Measurements from ENCODE around the gene FLT1.

FLT1 gene

DNA sequence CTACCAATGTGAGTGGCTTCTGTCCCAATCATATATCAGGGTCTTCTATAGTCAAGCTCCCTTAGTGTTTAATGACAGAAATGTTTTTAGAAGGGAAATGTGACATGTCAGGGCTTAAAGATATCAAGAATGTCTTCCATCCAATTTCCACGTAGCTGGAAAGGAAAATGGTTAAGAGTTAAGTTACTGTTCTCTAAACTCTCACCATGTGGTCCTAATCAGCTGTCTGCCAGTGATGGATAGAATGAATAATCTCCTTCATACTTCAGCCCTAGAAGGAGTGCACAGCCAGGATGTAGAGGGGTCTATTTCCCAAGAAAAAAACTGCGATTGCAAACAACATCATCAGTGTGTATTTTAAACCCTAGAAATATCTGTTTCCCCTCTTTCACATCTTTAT, 36.3 kb downstream of the FLT1 start:
- Histone ChIP-seq H3K79me2 (ENCODE audit: insufficient read depth, low read length) (no peaks in the 10 kb centered on the region), H3K9me3 (ENCODE audit: insufficient read depth, low read length, severe bottlenecking) (no peaks in the 10 kb centered on the region), H3K36me3 (ENCODE audit: insufficient read depth, low read length) (no peaks in the 10 kb centered on the region), H3K4me3 (ENCODE audit: low read depth in 1 of 2, low read length in 2 of 2) (no peak overlapping the region), H3K4me1 (ENCODE audit: insufficient read depth, low read length) (no peaks in the 10 kb centered on the region), H3K9ac (ENCODE audit: low read depth, low read length) (no peak overlapping the region), H3K27me3 (ENCODE audit: insufficient read depth, low read length, poor library complexity) (no peaks in the 10 kb centered on the region), H3K27ac (ENCODE audit: low read length) (no peak overlapping the region), H2AFZ (ENCODE audit: low read depth, low read length) (no peak overlapping the region), H3K4me2 (ENCODE audit: insufficient read depth, low read length) (no peak overlapping the region), H4K20me1 (ENCODE audit: insufficient read depth, low read length) (no peaks in the 10 kb centered on the region)
- TF ChIP-seq, protein P1, sequence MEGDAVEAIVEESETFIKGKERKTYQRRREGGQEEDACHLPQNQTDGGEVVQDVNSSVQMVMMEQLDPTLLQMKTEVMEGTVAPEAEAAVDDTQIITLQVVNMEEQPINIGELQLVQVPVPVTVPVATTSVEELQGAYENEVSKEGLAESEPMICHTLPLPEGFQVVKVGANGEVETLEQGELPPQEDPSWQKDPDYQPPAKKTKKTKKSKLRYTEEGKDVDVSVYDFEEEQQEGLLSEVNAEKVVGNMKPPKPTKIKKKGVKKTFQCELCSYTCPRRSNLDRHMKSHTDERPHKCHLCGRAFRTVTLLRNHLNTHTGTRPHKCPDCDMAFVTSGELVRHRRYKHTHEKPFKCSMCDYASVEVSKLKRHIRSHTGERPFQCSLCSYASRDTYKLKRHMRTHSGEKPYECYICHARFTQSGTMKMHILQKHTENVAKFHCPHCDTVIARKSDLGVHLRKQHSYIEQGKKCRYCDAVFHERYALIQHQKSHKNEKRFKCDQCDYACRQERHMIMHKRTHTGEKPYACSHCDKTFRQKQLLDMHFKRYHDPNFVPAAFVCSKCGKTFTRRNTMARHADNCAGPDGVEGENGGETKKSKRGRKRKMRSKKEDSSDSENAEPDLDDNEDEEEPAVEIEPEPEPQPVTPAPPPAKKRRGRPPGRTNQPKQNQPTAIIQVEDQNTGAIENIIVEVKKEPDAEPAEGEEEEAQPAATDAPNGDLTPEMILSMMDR (IDR thresholded peaks at IDR 0.05; ENCODE audit: borderline replicate concordance, extremely low read depth, low read length, poor library complexity, severe bottlenecking) = no peak
- TF ChIP-seq EZH2 (IDR thresholded peaks at IDR 0.05; ENCODE audit: borderline replicate concordance, low read depth, low read length, severe bottlenecking) = no peak
- DNase-seq = no peak
- no peak for ATAC-seq (ENCODE audit: insufficient read depth, low read depth)

DNA sequence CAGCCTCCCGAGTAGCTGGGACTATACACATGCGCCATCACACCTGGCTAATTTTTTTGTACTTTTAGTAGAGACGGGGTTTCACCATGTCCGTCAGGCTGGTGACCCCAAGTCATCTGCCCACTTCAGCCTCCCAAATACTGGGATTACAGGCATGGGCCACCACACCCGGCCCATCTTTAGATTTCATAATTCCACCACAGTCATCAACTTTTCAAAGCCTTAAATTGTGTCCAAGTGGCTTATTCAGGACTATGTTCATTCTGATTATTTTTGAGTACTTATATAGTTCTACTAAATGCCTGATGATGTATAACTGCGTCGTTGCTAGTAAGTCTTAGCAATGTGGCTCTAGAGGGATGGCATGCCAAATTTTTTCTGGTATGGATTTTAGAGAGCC, 36.9 kb downstream of the FLT1 start:
- Histone ChIP-seq H3K4me3 (ENCODE audit: low read depth in 1 of 2, low read length in 2 of 2) (no peak overlapping the region), H2AFZ (ENCODE audit: low read depth, low read length) (no peak overlapping the region), H3K36me3 (ENCODE audit: insufficient read depth, low read length) (no peaks in the 10 kb centered on the region), H3K27ac (ENCODE audit: low read length) (no peak overlapping the region), H3K4me2 (ENCODE audit: insufficient read depth, low read length) (no peak overlapping the region), H3K4me1 (ENCODE audit: insufficient read depth, low read length) (no peaks in the 10 kb centered on the region), H3K79me2 (ENCODE audit: insufficient read depth, low read length) (no peaks in the 10 kb centered on the region), H3K9me3 (ENCODE audit: insufficient read depth, low read length, severe bottlenecking) (no peaks in the 10 kb centered on the region), H4K20me1 (ENCODE audit: insufficient read depth, low read length) (no peaks in the 10 kb centered on the region), H3K27me3 (ENCODE audit: insufficient read depth, low read length, poor library complexity) (no peaks in the 10 kb centered on the region), H3K9ac (ENCODE audit: low read depth, low read length) (no peak overlapping the region)
- no peak for TF ChIP-seq EZH2 (IDR thresholded peaks at IDR 0.05; ENCODE audit: borderline replicate concordance, low read depth, low read length, severe bottlenecking)
- TF ChIP-seq, protein P1 (IDR thresholded peaks at IDR 0.05; ENCODE audit: borderline replicate concordance, extremely low read depth, low read length, poor library complexity, severe bottlenecking) = no peak
- ATAC-seq (ENCODE audit: insufficient read depth, low read depth) (no peak), DNase-seq (no peak)

DNA sequence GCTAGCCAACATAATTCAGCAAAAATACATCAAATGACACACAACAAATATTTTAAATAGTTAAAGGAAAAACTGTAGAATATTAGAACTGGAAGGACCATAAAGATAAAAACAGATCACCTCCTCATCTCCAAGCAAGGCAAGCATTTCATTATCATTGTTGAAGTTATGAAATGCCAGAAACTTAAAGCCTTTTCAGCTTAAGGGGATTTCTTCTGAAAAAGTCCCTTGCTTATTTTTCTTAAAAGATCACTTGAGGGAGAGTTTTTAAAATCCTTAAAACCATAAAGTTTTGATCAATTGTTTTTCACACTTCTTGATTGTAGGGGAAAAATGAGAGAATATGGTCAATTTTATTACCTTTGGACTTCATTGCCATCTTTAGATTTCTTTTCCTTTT, 37.4 kb downstream of the FLT1 start:
- no peaks in the 10 kb centered on the region for H3K9me3 ChIP-seq (ENCODE audit: insufficient read depth, low read length, severe bottlenecking)
- DNase-seq = no peak
- H3K4me3 ChIP-seq (ENCODE audit: low read depth in 1 of 2, low read length in 2 of 2) = no peak overlapping the region
- no peaks in the 10 kb centered on the region for H4K20me1 ChIP-seq (ENCODE audit: insufficient read depth, low read length)
- no peak overlapping the region for H3K27ac ChIP-seq (ENCODE audit: low read length)
- H3K79me2 ChIP-seq (ENCODE audit: insufficient read depth, low read length) = no peaks in the 10 kb centered on the region
- no peaks in the 10 kb centered on the region for H3K27me3 ChIP-seq (ENCODE audit: insufficient read depth, low read length, poor library complexity)
- no peaks in the 10 kb centered on the region for H3K4me1 ChIP-seq (ENCODE audit: insufficient read depth, low read length)
- H2AFZ ChIP-seq (ENCODE audit: low read depth, low read length) = no peak overlapping the region
- no peak overlapping the region for H3K4me2 ChIP-seq (ENCODE audit: insufficient read depth, low read length)
- ATAC-seq (ENCODE audit: insufficient read depth, low read depth) = no peak
- TF ChIP-seq, protein P1 (IDR thresholded peaks at IDR 0.05; ENCODE audit: borderline replicate concordance, extremely low read depth, low read length, poor library complexity, severe bottlenecking) = no peak
- TF ChIP-seq EZH2 (IDR thresholded peaks at IDR 0.05; ENCODE audit: borderline replicate concordance, low read depth, low read length, severe bottlenecking) = no peak
- no peaks in the 10 kb centered on the region for H3K36me3 ChIP-seq (ENCODE audit: insufficient read depth, low read length)
- H3K9ac ChIP-seq (ENCODE audit: low read depth, low read length) = no peak overlapping the region

Data from DND-41 (cell line).